UCSD-AML1 (cell line): ENCODE results near the gene BGN.

Experiments used
- DNase-seq: peaks from one replicate; lab custom pipeline; 2025; ENCODE audit not compliant: unreplicated experiment; lab: John Stamatoyannopoulos, UW

Gene BGN

DNA sequence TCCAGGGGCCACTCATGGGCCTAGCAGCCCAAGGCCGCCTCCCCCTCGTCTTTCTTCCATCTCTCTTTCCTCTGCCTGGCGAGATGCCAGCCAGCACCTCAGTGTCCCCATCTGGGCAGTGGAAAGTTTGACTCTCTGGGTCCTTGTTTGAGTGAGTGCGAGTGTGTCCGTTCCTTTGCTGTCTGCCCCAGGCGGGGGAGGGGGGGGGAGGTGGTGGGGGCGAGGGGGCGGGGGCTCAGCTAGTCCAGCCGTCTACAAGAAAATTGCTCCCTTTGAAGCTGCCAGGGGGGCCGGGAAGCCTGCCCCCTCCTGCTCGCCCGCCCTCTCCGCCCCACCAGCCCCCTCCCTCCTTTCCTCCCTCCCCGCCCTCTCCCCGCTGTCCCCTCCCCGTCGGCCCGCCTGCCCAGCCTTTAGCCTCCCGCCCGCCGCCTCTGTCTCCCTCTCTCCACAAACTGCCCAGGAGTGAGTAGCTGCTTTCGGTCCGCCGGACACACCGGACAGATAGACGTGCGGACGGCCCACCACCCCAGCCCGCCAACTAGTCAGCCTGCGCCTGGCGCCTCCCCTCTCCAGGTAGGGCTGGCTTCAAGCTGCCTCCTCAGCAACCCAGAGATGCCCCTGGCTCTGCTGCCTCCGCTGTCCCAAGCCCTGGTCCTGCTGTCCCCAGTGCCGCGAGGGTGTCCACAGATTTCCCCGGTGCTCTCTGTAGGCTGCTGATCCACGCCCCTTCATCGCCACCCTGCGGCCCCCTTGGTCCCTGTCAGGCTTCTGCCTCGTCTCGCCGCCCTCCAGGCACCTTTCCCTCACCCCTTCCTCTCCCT is at the start of gene BGN:
TSS of gene BGN (plus strand) at position 440 of the 821 bp plus-strand sequence. CDS start 9,652 bp downstream, outside the sequence.
- no peak for DNase-seq

DNA sequence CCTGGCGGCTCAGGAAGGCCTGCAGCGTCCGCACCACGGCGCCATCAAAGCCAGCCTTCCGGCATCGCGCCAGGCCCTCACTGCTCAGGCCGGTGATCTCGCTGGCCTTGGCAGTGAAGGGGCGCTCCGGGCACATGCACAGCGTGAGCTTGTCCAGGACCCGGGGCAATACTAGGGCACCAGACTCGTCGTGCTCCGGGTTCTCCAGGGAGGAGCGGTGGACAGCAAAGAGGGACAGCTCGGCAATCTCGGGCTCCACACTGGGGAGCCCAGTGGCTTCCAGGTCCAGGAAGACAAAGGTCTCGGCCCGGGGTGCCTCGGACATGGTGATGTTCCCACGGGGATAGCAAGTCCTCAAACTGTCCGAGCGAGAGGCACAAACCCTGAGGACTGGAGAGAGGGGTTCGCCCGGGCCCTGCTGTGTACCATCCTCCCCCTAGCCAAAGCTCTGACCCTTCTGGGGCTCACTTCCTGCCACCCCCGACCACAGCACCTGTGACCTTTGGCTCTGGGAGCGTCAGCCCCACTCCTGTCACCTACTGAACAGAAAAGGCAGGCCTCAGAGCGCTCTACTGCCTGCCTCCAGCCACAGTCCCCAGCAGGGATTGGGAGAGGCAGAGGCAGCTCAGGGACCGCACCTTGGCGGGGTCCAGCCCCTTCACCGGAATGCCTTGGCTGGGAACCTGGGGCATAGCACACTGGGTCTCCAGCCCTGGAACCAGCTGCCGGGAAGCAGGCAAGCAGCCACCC is 49.5 kb upstream of the BGN start:
- no peak for DNase-seq

DNA sequence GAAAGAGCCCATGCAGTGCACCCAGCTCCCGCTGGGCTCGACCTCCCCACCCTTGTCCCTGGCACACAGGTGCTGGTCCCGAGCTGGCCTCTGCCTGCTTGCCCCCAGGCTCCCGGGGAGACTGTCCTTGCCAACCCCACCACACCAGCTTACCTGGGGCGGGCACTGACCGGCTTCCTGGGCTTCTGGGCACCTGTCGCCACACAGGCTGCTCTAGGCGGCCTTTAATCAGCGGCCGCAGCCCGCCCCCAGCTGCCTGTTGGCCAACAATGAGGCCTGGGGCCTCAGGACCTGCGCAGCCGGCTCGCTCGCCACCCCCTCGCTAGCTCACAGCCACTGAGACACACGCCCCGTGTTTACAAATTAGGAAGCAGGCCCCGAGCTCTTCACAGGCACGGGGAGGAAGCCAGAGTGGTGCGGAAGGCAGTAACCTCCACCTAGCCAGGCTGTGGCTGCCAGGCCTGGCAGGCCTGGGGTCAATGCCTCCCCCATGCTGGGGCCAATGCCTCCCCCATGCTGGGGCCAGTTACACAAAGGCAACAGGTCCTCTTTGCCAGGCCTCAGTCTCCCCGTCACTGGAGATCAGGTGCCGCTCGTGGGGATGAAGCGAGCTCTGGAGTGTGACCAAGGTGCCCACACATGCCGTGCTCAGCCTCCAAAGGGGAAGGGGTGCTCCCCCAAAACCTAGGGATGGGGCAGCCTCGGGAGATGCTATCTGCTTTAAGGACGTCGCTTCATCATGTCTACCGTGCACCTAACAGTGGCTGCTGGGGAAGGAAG is 48.7 kb upstream of the BGN start, which contains the start of gene TREX2:
TSS of gene TREX2 (minus strand) at position 201 of the 780 bp plus-strand sequence. CDS start 626 bp downstream, outside the sequence.
- DNase-seq = no peak

- no peak for DNase-seq
Observed at GRCh38 chrX:153446636-153446936, 48.2 kb upstream of the BGN start.

GRCh38 chrX:153446950-153447580 is 47.7 kb upstream of the BGN start:
- DNase-seq = no peak

DNA sequence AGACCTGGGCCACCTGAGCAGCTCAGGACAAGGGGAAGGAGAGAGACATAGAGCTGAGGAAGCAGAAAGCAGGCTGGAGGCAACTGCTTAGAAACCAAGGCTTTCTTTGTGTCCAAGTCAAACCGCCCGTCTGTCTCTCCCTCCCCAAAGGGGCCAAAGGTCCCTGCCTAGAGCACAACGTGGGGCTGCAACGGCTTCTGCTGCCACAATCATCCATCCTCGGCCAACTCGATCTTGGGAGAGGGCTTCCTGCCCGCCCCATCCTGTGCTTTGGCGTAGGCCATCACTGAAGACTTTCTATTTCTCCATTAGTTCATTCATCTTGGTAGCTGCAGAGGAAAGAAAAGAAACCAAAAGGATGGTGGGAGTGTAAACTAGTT is 47.2 kb upstream of the BGN start:
- no peak for DNase-seq

- DNase-seq = no peak
Observed at GRCh38 chrX:153448556-153449367, 46.0 kb upstream of the BGN start.

GRCh38 chrX:153449368-153450113 is 45.2 kb upstream of the BGN start:
- no peak for DNase-seq

DNA sequence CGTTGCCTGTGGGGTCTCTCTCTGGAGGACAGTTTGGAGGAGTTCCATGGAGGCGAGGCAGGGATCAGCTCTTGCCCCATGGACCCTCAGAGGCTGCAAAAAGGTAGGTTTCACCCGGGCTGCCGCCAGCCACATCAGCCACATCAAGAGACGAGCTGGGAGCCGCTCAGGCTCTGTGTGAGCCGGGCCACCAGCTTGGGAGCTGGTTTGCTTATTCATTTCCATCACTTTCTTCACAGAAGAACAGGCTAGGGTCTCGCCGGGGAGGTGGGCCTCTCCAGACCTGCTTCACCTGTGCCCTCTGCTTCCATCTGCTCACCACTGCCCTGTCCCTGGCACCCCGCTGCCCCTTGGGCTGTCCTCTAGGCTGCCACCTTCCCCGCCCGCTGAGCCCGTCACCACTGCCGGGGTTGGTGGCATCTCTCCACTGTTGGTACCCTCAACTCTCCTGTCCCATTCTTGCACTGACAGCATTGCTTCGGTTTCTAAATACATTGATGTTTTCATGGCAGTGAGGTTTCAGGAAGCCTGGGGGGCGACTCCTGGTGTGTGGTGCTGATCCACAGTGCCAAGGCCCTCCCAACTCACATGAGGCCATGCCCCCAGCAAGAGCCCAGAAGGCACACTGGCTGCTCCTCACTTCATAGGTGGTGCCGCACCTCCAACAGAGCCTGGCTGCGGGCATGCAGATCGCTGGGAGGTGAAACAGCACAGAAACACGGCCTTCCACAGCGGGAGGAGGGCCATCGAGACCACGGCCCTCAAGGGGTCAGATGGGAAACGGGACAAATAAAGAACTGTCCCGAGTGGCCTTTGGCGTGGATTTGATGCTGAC is 44.4 kb upstream of the BGN start:
- DNase-seq = no peak

GRCh38 chrX:153450949-153451277 is 43.9 kb upstream of the BGN start:
- no peak for DNase-seq

DNA sequence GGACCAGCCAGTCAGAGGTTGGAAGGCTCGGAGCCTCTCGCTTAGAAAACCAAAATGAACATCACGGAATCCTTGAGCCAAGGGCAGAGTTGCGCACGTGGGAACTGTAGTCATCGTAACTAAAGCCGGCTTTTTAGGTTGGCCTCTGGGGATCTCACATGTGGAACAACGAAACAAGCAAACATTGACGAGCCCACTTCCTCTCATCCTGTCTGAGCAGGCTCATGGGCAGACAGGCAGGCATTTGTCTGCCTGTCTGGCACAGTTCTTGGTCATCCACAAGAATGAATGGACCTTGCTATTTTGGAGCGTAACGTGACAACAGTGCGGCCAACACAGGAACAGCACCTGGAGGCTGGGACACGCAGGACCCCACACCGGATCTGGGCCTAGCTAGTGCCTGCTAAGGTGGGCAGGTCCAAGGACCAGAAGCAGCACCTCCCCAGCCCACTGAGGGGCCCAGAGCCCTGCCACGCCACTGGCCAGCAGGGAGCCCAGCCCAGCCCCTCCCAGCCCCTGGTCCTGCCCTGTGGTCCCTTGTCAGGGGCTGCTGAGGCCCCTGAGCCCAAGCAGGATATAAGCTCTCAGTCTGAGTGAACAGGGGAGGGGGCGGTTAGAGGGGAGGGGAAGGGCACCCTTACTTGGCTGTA is 39.8 kb upstream of the BGN start:
- DNase-seq = no peak

- DNase-seq = no peak
Observed at GRCh38 chrX:153455571-153455970, 39.2 kb upstream of the BGN start.

DNA sequence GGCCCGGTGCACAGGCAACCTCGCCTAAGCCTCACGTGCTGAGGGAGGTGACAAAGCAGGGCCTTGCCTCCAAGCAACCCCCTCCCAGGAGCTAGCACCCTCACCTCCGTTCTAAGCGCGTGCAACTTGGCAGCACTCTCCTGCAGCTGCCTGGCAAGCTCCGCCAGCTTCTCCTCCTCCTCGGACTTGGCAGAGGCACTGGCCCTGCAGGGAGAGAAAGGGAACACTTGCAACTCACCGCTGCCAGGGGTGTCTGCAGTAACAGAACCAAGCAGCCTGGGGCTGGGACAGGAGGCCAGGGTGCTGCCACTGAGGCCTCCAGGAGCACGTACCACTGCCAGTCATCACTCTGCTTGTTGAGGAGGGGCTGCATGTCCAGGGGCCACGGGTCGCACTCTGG is 38.6 kb upstream of the BGN start:
- no peak for DNase-seq

GRCh38 chrX:153456704-153457103 is 38.1 kb upstream of the BGN start:
- DNase-seq = no peak

DNA sequence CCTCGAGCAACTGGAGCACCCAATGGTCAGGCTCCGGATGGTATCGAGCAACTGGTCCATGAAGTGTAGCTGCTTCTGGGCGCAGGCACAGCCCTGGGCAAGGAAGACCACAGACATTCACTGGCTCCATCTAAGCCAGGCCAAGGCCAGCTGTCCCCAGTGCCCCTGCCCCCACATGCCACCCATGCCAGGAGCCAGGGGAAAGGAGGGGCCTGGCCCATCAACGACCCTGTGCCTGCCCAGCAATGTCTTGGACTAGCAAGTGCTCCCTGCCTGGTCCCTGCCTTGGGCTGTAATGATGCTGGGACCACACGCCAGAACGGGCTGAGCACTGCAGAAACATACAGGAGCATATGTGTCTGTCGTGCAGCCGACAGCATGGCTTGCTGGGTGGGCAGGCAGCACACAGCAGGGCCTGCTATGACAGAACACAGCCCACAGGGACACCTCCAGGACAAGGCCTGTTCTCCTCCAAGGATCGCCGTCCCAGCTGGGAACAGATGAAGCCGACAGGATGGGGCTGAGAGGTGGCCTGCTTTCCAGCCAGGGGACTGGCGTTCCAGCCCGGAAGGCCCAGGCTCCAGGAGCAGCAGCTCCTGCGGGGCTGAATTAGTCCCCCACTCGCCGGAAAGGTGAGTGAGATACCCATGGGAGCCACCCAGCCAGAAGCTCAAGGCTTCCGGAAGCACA is 37.5 kb upstream of the BGN start:
- no peak for DNase-seq

GRCh38 chrX:153457827-153458466 is 36.8 kb upstream of the BGN start:
- no peak for DNase-seq

GRCh38 chrX:153458476-153458875 is 36.3 kb upstream of the BGN start:
- DNase-seq = no peak
